ENCODE results near the gene CLEC16A.

Gene CLEC16A

DNA sequence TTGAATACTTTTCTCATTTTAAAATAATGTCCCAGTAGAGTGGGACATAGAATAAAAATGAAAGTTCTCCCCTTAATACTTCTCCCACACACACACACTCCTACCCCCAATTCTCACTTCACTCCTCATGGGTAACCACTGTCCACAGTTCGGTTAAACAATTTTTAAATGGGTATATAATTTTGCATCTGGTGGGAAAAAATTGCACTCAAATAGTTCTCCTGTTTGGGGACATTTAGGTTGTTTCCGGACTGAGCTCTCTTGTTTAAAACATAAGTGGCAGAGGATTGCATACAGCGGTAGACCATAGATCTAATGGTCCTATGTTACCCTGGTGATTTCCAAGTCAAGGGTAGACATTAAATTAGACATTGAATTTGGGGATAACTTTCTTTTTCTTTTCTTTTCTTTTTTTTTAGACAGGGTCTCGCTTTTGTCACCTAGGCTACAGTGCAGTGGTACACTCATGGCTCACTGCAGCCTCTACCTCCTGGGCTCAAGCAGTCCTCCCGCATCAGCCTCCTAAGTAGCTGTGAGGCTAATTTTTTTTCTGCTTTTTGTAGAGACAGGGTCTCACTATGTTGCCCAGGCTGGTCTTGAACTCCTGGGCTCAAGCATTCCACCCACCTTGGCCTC lies 173.3 kb downstream of the CLEC16A start:
- Histone ChIP-seq H3K36me3 (ENCODE audit: control insufficient read depth, insufficient read depth, low read length) (0 out of 2 replicates have a peak, but pooled peaks cover 3% of the 10 kb centered on the region), H3K4me3 (ENCODE audit: low read depth, low read length) (no peak overlapping the region), H3K9me3 (ENCODE audit: control insufficient read depth, insufficient read depth, low read depth, low read length) (no peaks in the 10 kb centered on the region), H3K9ac (ENCODE audit: low read length) (no peak overlapping the region), H3K27me3 (ENCODE audit: control insufficient read depth, insufficient read depth, low read length) (no peaks in the 10 kb centered on the region), H3K27ac (ENCODE audit: low read depth, low read length) (no peak overlapping the region), H3K4me1 (ENCODE audit: control insufficient read depth, insufficient read depth, low read length) (peaks cover 9% of the 10 kb centered on the region)

GRCh38 chr16:11118479-11118878 lies 174.1 kb downstream of the CLEC16A start:
- Histone ChIP-seq H3K27ac (ENCODE audit: low read depth, low read length) (no peak overlapping the region), H3K9me3 (ENCODE audit: control insufficient read depth, insufficient read depth, low read depth, low read length) (no peaks in the 10 kb centered on the region), H3K4me3 (ENCODE audit: low read depth, low read length) (no peak overlapping the region), H3K9ac (ENCODE audit: low read length) (no peak overlapping the region), H3K36me3 (ENCODE audit: control insufficient read depth, insufficient read depth, low read length) (peaks cover 6% of the 10 kb centered on the region), H3K27me3 (ENCODE audit: control insufficient read depth, insufficient read depth, low read length) (no peaks in the 10 kb centered on the region), H3K4me1 (ENCODE audit: control insufficient read depth, insufficient read depth, low read length) (peaks cover 9% of the 10 kb centered on the region)

DNA sequence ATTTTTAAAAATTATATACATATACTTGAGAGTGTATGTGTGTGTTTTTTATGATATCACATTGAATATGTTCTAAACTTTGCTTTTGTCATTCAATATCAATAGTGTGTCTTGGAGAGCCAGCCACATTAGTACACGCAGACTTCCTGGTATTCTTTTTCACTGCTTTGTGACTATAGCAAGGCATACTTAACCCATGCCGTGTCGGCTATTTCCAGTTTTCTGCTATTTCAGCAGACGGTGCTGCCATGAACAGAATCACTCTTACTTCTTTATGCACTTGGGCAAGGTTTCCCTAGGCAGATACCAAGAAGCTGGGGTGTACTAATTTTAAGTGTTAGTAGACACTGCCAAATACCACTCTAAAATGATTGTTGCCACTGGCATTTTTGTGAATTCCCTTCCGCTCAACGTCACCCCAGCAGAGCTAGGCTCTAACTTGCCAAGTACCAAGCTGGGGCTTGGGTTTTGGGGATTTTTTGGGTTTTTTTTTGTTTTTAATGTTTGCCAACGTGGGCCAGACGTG lies 176.8 kb downstream of the CLEC16A start:
- Histone ChIP-seq H3K36me3 (ENCODE audit: control insufficient read depth, insufficient read depth, low read length) (peaks cover 16% of the 10 kb centered on the region), H3K27me3 (ENCODE audit: control insufficient read depth, insufficient read depth, low read length) (no peaks in the 10 kb centered on the region), H3K9ac (ENCODE audit: low read length) (no peak overlapping the region), H3K9me3 (ENCODE audit: control insufficient read depth, insufficient read depth, low read depth, low read length) (no peaks in the 10 kb centered on the region), H3K4me3 (ENCODE audit: low read depth, low read length) (no peak overlapping the region), H3K27ac (ENCODE audit: low read depth, low read length) (no peak overlapping the region), H3K4me1 (ENCODE audit: control insufficient read depth, insufficient read depth, low read length) (no peaks in the 10 kb centered on the region)

DNA sequence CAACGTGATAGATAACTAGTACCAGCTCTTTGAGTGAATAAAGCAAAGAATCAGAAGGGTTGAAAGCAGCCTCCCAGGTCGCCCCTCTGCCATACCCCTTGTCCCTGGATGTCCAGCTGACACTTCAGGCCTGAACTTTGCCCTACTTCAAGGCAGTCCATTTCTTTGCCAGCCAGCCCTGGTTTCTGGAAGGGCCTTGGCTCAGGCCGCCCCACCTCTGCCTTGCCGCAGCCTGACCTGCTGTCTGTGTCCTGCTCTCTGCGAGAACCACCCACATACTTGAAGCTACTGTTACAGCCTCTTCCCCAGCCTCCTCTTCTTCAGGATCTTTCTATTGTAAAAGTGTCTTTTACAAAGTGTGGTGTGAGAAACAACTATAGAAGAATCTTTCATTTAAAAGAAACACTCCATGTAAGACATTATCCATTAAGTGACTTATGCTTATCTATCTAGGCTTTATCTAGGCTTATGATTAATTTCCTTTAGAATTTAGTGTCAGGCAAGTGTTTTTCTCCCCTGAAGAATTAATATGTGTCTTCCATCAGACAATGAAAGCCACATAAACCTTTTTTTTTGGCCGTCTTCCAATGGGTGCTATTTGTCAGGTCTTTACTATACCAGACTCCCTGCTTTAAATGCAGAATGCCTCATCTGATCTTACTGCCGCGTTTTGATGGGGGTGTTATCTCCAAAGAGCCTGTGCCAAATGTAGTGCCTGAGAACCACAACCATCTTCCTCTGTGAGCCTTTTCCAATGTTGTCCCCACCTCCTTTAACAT lies 177.7 kb downstream of the CLEC16A start:
- Histone ChIP-seq H3K4me1 (ENCODE audit: control insufficient read depth, insufficient read depth, low read length) (no peaks in the 10 kb centered on the region), H3K27ac (ENCODE audit: low read depth, low read length) (no peak overlapping the region)

DNA sequence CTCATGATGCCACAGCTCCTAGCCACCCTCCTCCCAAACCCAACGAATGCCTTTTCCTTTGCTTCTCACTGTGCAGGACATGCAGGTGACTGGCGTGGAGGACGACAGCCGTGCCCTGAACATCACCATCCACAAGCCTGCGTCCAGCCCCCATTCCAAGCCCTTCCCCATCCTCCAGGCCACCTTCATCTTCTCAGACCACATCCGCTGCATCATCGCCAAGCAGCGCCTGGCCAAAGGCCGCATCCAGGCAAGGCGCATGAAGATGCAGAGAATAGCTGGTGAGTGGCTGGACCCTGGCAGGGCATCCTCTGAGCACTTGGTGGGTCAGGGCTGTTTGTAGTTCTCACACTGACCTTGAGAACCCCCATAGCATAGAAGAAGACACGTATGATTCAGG lies 179.3 kb downstream of the CLEC16A start:
- H3K36me3 ChIP-seq (ENCODE audit: control insufficient read depth, insufficient read depth, low read length), result peaks cover 16% of the 10 kb centered on the region
- no peak overlapping the region for H3K4me3 ChIP-seq (ENCODE audit: low read depth, low read length)
- no peaks in the 10 kb centered on the region for H3K27me3 ChIP-seq (ENCODE audit: control insufficient read depth, insufficient read depth, low read length)
- no peaks in the 10 kb centered on the region for H3K9me3 ChIP-seq (ENCODE audit: control insufficient read depth, insufficient read depth, low read depth, low read length)
- no peak overlapping the region for H3K9ac ChIP-seq (ENCODE audit: low read length)
- no peaks in the 10 kb centered on the region for H3K4me1 ChIP-seq (ENCODE audit: control insufficient read depth, insufficient read depth, low read length)
- H3K27ac ChIP-seq (ENCODE audit: low read depth, low read length), result no peak overlapping the region

More for the DNA sequence above, 177.7 kb downstream of the CLEC16A start:
- Histone ChIP-seq H3K27me3 (ENCODE audit: control insufficient read depth, insufficient read depth, low read length) (no peaks in the 10 kb centered on the region), H3K36me3 (ENCODE audit: control insufficient read depth, insufficient read depth, low read length) (peaks cover 16% of the 10 kb centered on the region), H3K9ac (ENCODE audit: low read length) (no peak overlapping the region), H3K9me3 (ENCODE audit: control insufficient read depth, insufficient read depth, low read depth, low read length) (no peaks in the 10 kb centered on the region), H3K4me3 (ENCODE audit: low read depth, low read length) (no peak overlapping the region)

DNA sequence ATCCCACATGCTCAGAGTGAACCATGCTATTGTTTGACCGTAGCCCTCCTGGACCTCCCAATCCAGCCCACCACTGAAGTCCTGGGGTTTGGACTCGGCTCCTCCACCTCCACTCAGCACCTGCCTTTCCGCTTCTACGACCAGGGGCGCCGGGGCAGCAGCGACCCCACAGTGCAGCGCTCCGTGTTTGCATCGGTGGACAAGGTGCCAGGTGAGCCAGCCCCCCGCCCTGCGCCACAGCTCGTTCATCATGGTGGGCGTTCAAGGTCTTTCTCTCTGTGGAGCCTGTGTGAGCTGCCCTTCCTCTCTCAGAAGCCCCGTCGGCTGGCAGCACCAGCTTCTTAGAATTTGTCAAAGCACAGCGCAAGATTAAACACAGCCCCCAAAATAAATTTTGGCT lies 181.6 kb downstream of the CLEC16A start:
- Histone ChIP-seq H3K27me3 (ENCODE audit: control insufficient read depth, insufficient read depth, low read length) (no peaks in the 10 kb centered on the region), H3K36me3 (ENCODE audit: control insufficient read depth, insufficient read depth, low read length) (peaks cover 13% of the 10 kb centered on the region), H3K27ac (ENCODE audit: low read depth, low read length) (no peak overlapping the region), H3K9ac (ENCODE audit: low read length) (no peak overlapping the region), H3K9me3 (ENCODE audit: control insufficient read depth, insufficient read depth, low read depth, low read length) (no peaks in the 10 kb centered on the region), H3K4me1 (ENCODE audit: control insufficient read depth, insufficient read depth, low read length) (no peaks in the 10 kb centered on the region), H3K4me3 (ENCODE audit: low read depth, low read length) (no peak overlapping the region)

GRCh38 chr16:11126399-11127054 lies 182.2 kb downstream of the CLEC16A start:
- H3K9me3 ChIP-seq (ENCODE audit: control insufficient read depth, insufficient read depth, low read depth, low read length), result no peaks in the 10 kb centered on the region
- no peak overlapping the region for H3K9ac ChIP-seq (ENCODE audit: low read length)
- peaks cover 13% of the 10 kb centered on the region for H3K36me3 ChIP-seq (ENCODE audit: control insufficient read depth, insufficient read depth, low read length)
- no peaks in the 10 kb centered on the region for H3K27me3 ChIP-seq (ENCODE audit: control insufficient read depth, insufficient read depth, low read length)
- H3K4me3 ChIP-seq (ENCODE audit: low read depth, low read length), result no peak overlapping the region
- no peak overlapping the region for H3K27ac ChIP-seq (ENCODE audit: low read depth, low read length)
- no peaks in the 10 kb centered on the region for H3K4me1 ChIP-seq (ENCODE audit: control insufficient read depth, insufficient read depth, low read length)

DNA sequence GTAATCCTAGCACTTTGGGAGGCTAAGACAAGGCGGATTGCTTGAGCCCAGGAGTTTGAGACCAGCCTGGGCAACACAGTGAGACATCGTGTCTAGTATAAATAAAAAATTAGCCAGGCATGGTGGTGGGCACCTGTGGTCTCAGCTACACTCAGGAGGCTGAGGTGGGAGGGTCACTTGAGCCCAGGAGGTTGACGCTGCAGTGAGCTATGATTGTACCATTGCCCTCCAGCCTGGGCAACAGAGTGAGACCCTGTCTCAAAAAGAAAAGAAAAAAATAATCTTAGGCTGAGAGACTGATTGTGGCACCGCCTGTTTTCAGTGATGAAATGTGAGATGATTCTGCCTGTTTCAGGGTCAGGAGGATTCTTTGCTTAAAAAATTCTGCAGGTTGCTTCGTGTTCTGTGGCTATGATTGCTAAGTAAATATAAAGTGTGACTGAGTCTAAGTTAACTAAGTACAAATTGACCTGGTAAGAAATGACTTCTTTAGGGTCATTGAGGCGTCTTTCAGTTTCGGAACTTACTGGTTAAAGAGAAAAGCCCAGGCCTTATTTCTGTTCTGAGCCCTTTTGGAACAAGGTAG lies 183.3 kb downstream of the CLEC16A start:
- Histone ChIP-seq H3K4me1 (ENCODE audit: control insufficient read depth, insufficient read depth, low read length) (no peaks in the 10 kb centered on the region), H3K36me3 (ENCODE audit: control insufficient read depth, insufficient read depth, low read length) (peaks cover 13% of the 10 kb centered on the region), H3K4me3 (ENCODE audit: low read depth, low read length) (no peak overlapping the region), H3K9ac (ENCODE audit: low read length) (no peak overlapping the region), H3K27ac (ENCODE audit: low read depth, low read length) (no peak overlapping the region), H3K27me3 (ENCODE audit: control insufficient read depth, insufficient read depth, low read length) (no peaks in the 10 kb centered on the region), H3K9me3 (ENCODE audit: control insufficient read depth, insufficient read depth, low read depth, low read length) (no peaks in the 10 kb centered on the region)

GRCh38 chr16:11128211-11129141 lies 184.1 kb downstream of the CLEC16A start:
- Histone ChIP-seq H3K9ac (ENCODE audit: low read length) (no peak overlapping the region), H3K36me3 (ENCODE audit: control insufficient read depth, insufficient read depth, low read length) (peaks cover 10% of the 10 kb centered on the region), H3K27ac (ENCODE audit: low read depth, low read length) (no peak overlapping the region), H3K9me3 (ENCODE audit: control insufficient read depth, insufficient read depth, low read depth, low read length) (no peaks in the 10 kb centered on the region), H3K4me1 (ENCODE audit: control insufficient read depth, insufficient read depth, low read length) (peaks cover 2% of the 10 kb centered on the region; the same call in 1 of the 2 replicates), H3K4me3 (ENCODE audit: low read depth, low read length) (no peak overlapping the region), H3K27me3 (ENCODE audit: control insufficient read depth, insufficient read depth, low read length) (no peaks in the 10 kb centered on the region)

- H3K9ac ChIP-seq (ENCODE audit: low read length), result no peak overlapping the region
- H3K27ac ChIP-seq (ENCODE audit: low read depth, low read length), result no peak overlapping the region
- H3K27me3 ChIP-seq (ENCODE audit: control insufficient read depth, insufficient read depth, low read length), result no peaks in the 10 kb centered on the region
- H3K4me1 ChIP-seq (ENCODE audit: control insufficient read depth, insufficient read depth, low read length), result peaks cover 7% of the 10 kb centered on the region; the same call in 1 of the 2 replicates
- no peak overlapping the region for H3K4me3 ChIP-seq (ENCODE audit: low read depth, low read length)
- 0 out of 2 replicates have a peak, but pooled peaks cover 1% of the 10 kb centered on the region for H3K36me3 ChIP-seq (ENCODE audit: control insufficient read depth, insufficient read depth, low read length)
- H3K9me3 ChIP-seq (ENCODE audit: control insufficient read depth, insufficient read depth, low read depth, low read length), result no peaks in the 10 kb centered on the region
These were observed 185.0 kb downstream of the CLEC16A start for GRCh38 chr16:11129378-11129781.
